Endothelial cell of umbilical vein (primary cell): ENCODE data around the gene GSTK1.

Source experiments
- JUN ChIP-seq: IDR thresholded peaks from 2 replicates; pipeline ENCODE4 v1.6.1; 2011; ENCODE audit warnings: borderline replicate concordance, low read depth; ENCODE audit not compliant: insufficient read length, insufficient read depth
- MAX ChIP-seq: IDR thresholded peaks from 2 replicates; pipeline ENCODE4 v1.6.1; 2011; ENCODE audit not compliant: insufficient read depth, insufficient read length
- MYC ChIP-seq: IDR thresholded peaks from one replicate; pipeline ENCODE4 v1.6.1; 2011; ENCODE audit warnings: mild to moderate bottlenecking, low read depth, low read length
- TF ChIP-seq, protein P1 (sequence below), 2 donors: IDR thresholded peaks; 1 replicate in 1 of 2; 2 replicates in 1 of 2; pipeline ENCODE4 v1.5.1; 2011; ENCODE audit warnings: low read length in 2 of 2, mild to moderate bottlenecking in 2 of 2, moderate library complexity in 2 of 2, control low read depth in 1 of 2, inconsistent platforms in 1 of 2, low read depth in 1 of 2; ENCODE audit not compliant: insufficient read depth in 1 of 2; ENCODE audit errors: extremely low read depth in 1 of 2

DNA sequence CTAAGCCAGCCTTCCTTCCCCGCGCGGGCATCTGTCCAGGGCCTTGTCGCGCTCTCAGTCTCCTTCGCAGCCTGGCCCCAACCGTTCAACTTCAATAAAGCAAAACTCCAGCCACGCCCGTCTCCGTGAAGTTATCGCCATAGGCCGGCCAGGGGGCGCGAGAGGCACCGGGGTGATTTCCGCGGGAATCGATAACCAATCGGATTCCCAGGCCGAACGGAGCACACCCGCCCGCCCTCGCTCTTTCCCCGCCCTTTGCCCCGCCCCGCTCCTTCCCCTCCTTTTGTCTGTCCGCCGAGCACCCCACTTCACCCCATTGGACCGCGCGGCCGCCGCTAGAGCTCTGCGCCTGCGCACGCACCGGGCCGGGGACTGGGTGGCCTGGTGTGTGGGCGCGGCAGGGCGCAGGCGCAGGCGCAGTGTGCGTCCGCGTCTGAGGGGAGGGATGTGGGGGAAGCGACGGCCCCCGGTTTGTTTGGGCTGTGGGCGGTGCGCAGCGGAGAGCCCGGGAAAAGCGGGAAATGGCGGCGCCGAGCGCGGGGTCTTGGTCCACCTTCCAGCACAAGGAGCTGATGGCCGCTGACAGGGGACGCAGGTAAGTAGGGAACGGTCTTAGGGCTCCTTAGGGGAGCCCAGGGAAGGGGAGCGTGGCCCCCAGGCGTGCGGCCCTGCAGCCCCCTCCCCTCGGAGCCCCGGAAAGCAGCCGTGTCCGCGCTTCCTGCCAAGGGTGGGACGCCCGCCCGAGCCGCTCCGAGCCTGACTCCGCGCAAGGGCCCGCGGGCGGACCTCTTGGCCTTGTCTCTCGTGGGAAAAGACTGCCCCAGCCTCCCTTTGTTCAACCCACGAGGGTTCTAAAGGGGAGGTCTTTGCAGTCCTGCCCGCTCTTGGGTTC is 24.9 kb downstream of the GSTK1 start, which contains the start of gene CASP2:
- TF ChIP-seq, protein P1, sequence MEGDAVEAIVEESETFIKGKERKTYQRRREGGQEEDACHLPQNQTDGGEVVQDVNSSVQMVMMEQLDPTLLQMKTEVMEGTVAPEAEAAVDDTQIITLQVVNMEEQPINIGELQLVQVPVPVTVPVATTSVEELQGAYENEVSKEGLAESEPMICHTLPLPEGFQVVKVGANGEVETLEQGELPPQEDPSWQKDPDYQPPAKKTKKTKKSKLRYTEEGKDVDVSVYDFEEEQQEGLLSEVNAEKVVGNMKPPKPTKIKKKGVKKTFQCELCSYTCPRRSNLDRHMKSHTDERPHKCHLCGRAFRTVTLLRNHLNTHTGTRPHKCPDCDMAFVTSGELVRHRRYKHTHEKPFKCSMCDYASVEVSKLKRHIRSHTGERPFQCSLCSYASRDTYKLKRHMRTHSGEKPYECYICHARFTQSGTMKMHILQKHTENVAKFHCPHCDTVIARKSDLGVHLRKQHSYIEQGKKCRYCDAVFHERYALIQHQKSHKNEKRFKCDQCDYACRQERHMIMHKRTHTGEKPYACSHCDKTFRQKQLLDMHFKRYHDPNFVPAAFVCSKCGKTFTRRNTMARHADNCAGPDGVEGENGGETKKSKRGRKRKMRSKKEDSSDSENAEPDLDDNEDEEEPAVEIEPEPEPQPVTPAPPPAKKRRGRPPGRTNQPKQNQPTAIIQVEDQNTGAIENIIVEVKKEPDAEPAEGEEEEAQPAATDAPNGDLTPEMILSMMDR (IDR thresholded peaks at IDR 0.05; ENCODE audit: extremely low read depth in 1 of 2, insufficient read depth in 1 of 2, low read depth in 1 of 2, low read length in 2 of 2): peak in 1 of 2 donors; percentile 40
- peak; percentile 88 for TF ChIP-seq MAX
- no peak for TF ChIP-seq MYC
- TF ChIP-seq JUN: no peak
